Gastroesophageal sphincter (tissue), 4 donors: Measurements from ENCODE around the gene CEP112. TPM values are rescaled to one million over a fixed set of nuclear protein-coding genes. Genes with fewer than 3 reads are reported as not detected.
A peak's percentile ranks its signal among the peaks of the same experiment; 100 is the strongest.
"Not testable (repeated sequence)": the region's sequence is repeated elsewhere in the genome, so short reads cannot be mapped to it uniquely, and the experiment has no call there.

Experiments used
- ATAC-seq: fragments of 150-250 bp; one replicate; pipeline ENCODE4 v1.9.1; 2016; ENCODE audit warnings: mild to moderate bottlenecking, moderate library complexity
- H3K27ac ChIP-seq, 4 donors: fragments of 200-600 bp; sonication (generic) in 3 of 4; 1 replicate in 3 of 4; 2 replicates in 1 of 4; pipeline ENCODE4 v1.5.1; 2016 to 2019
- H3K27me3 ChIP-seq: fragments of 200-600 bp; sonication (generic); one replicate; pipeline ENCODE4 v1.5.1; 2019
- H3K36me3 ChIP-seq, 2 donors: fragments of 200-600 bp; sonication (generic); one replicate each; pipeline ENCODE4 v1.5.1; 2019; ENCODE audit warnings: control low read depth in 1 of 2
- H3K4me1 ChIP-seq, 3 donors: fragments of 200-600 bp; sonication (generic); 1 replicate in 2 of 3; 2 replicates in 1 of 3; pipeline ENCODE4 v1.5.1; 2016 to 2019; ENCODE audit warnings: control low read depth in 2 of 3
- H3K4me3 ChIP-seq, 2 donors: fragments of 200-600 bp; sonication (generic); one replicate each; pipeline ENCODE4 v1.5.1; 2019; ENCODE audit warnings: mild to moderate bottlenecking in 1 of 2, moderate library complexity in 1 of 2
- H3K9me3 ChIP-seq, 3 donors: fragments of 200-600 bp; sonication (generic); one replicate each; pipeline ENCODE4 v1.5.1; 2017 to 2019; ENCODE audit warnings: control low read depth in 2 of 3
- EP300 ChIP-seq: sonication (generic); formaldehyde crosslinking; IDR thresholded peaks from one replicate; pipeline ENCODE4 v1.6.1; 2017; ENCODE audit warnings: antibody characterized with exemption, mild to moderate bottlenecking
- POLR2A ChIP-seq, 2 donors: fragments of 450-650 bp; IDR thresholded peaks; one replicate each; pipeline ENCODE4 v1.6.1; 2017; ENCODE audit warnings: antibody characterized with exemption in 2 of 2, mild to moderate bottlenecking in 2 of 2, moderate library complexity in 1 of 2
- POLR2AphosphoS5 ChIP-seq: sonication (generic); formaldehyde crosslinking; IDR thresholded peaks from one replicate; pipeline ENCODE4 v1.6.1; 2017; ENCODE audit warnings: antibody characterized with exemption
- WGBS, 2 donors: methylation state at CpG; one replicate each; pipeline ENCODE4 v1.1.5; 2018; ENCODE audit warnings: low coverage in 1 of 2; 5-methylcytosine and 5-hydroxymethylcytosine counted together
- total RNA-seq, 4 donors: library from RNA; depleted of rRNA; stranded (reverse); fragments of >200 nt; gene quantifications; one replicate each; pipeline ENCODE4 v1.1.0, GENCODE V29; 2016
- TF ChIP-seq, protein P1 (sequence below), 4 experiments: fragments of 200-600 bp in 2 of 4; fragments of 450-650 bp in 2 of 4; sonication (generic) in 1 of 4; IDR thresholded peaks; one replicate each; pipeline ENCODE4 v1.5.1; 2017 to 2019; ENCODE audit warnings: antibody characterized with exemption in 4 of 4, mild to moderate bottlenecking in 2 of 4, moderate library complexity in 2 of 4

The CEP112 gene
- total RNA-seq, 4 donors from 2014 or later, result 21.9 to 38.2 (median 27.0) TPM

DNA sequence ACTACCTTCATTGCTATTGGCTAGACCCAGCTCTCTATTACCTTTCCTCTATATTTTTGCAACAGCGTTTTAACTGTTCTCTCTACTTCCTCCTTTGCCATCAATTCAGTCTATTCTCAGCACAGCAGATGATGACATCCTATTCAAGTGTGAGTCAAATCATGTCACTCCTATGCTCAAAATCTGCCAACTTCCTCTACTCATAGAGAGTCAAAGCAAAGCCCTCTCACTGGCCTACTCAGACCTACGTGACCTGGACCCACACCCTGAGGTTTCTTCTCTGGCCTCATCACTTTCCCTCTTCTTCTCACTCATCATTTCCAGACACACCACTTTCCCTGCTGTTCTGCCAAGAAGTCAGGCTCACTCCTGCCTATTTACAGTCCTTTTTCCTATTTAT, 341.4 kb downstream of the CEP112 start:
- ATAC-seq, result peak; percentile 51
- Histone ChIP-seq H3K27ac (no peak overlapping the region), H3K4me1 (no peaks in the 10 kb centered on the region), H3K36me3 (no peaks in the 10 kb centered on the region), H3K4me3 (no peak overlapping the region), H3K27me3 (no peaks in the 10 kb centered on the region), H3K9me3 (no peaks in the 10 kb centered on the region)
- 58 to 75% methylated on average over 2 of the region's 2 CpGs for WGBS, 2 donors
- TF ChIP-seq EP300, result no peak
- no peak for TF ChIP-seq POLR2AphosphoS5
- TF ChIP-seq POLR2A (IDR thresholded peaks at IDR 0.05), result no peak

DNA sequence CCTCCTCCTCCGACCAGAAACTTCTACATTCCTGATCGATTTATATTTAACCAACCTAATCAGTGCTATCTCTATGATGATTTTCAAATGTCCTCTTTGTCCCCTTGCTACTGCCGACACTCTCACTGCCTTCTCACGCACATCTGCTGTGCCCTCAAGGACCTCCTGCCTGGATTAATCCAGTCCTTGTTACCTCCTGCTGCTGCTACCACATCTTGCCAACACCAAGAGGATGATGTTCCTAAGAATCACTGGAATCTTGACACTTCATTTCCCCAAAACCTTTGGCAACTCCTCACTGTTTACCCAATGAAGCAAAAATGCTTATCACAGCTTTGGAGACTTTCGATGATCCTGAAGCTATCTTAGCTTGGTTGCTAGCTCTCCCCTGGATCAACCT, 343.2 kb downstream of the CEP112 start:
- TF ChIP-seq, protein P1, sequence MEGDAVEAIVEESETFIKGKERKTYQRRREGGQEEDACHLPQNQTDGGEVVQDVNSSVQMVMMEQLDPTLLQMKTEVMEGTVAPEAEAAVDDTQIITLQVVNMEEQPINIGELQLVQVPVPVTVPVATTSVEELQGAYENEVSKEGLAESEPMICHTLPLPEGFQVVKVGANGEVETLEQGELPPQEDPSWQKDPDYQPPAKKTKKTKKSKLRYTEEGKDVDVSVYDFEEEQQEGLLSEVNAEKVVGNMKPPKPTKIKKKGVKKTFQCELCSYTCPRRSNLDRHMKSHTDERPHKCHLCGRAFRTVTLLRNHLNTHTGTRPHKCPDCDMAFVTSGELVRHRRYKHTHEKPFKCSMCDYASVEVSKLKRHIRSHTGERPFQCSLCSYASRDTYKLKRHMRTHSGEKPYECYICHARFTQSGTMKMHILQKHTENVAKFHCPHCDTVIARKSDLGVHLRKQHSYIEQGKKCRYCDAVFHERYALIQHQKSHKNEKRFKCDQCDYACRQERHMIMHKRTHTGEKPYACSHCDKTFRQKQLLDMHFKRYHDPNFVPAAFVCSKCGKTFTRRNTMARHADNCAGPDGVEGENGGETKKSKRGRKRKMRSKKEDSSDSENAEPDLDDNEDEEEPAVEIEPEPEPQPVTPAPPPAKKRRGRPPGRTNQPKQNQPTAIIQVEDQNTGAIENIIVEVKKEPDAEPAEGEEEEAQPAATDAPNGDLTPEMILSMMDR (IDR thresholded peaks at IDR 0.05), result no peak
- TF ChIP-seq POLR2AphosphoS5, result no peak
- no peak for TF ChIP-seq EP300
- no peak for TF ChIP-seq POLR2A (IDR thresholded peaks at IDR 0.05)
- Histone ChIP-seq H3K36me3 (no peaks in the 10 kb centered on the region), H3K27me3 (no peaks in the 10 kb centered on the region), H3K27ac (no peak overlapping the region), H3K9me3 (no peaks in the 10 kb centered on the region), H3K4me3 (no peak overlapping the region), H3K4me1 (no peaks in the 10 kb centered on the region)
- 86 to 87% methylated on average over 5 of the region's 5 CpGs for WGBS, 2 donors
- no peak for ATAC-seq

DNA sequence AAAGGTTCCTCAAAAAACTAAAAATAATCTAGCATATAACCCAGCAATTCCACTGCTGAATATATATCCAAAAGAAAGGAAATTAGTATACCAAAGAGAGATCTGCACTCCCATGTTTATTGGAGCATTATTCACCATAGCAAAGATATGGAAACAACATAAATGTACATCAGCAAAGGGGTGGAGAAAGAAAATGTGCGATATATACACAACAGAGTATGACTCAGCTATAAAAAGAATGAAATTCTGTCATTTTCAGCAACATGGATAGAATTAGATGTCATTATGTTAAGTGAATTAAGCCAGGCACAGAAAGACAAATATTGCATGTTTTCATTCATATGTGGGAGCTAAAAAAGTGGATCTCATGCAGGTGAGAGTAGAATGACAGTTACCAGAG, 350.8 kb downstream of the CEP112 start:
- H3K27ac ChIP-seq, result no peak overlapping the region
- H3K9me3 ChIP-seq, result peaks cover 0 to 12% (median 0%) of the 10 kb centered on the region in 3 donors
- H3K4me3 ChIP-seq, result no peak overlapping the region
- H3K36me3 ChIP-seq, result peaks cover 0 to 6% of the 10 kb centered on the region in 2 donors
- TF ChIP-seq POLR2AphosphoS5 (no peak), EP300 (no peak), POLR2A (IDR thresholded peaks at IDR 0.05) (no peak)
- TF ChIP-seq, protein P1 (IDR thresholded peaks at IDR 0.05), result no peak
- H3K4me1 ChIP-seq, result no peaks in the 10 kb centered on the region
- 88 to 90% methylated on average over 1 of the region's 1 CpG for WGBS, 2 donors
- no peaks in the 10 kb centered on the region for H3K27me3 ChIP-seq
- ATAC-seq, result no peak

DNA sequence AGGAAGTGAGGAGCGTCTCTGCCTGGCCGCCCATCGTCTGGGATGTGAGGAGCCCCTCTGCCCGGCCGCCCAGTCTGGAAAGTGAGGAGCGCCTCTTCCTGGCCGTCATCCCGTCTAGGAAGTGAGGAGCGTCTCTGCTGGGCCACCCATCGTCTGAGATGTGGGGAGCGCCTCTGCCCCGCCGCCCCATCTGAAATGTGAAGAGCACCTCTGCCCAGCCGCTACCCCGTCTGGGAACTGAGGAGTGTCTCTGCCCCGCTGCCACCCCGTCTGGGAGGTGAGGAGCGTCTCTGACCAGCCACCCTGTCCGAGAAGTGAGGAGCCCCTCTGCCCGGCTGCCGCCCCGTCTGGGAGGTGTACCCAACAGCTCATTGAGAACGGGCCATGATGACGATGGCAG, 354.7 kb downstream of the CEP112 start:
- H3K36me3 ChIP-seq, H3K4me1 ChIP-seq, H3K27me3 ChIP-seq, H3K4me3 ChIP-seq, ATAC-seq, H3K27ac ChIP-seq: not testable (repeated sequence)
- no CpG with 5 or more reads among the region's 24 CpGs for WGBS, 2 donors
- peaks cover 0 to 30% (median 0%) of the 10 kb centered on the region in 3 donors for H3K9me3 ChIP-seq

DNA sequence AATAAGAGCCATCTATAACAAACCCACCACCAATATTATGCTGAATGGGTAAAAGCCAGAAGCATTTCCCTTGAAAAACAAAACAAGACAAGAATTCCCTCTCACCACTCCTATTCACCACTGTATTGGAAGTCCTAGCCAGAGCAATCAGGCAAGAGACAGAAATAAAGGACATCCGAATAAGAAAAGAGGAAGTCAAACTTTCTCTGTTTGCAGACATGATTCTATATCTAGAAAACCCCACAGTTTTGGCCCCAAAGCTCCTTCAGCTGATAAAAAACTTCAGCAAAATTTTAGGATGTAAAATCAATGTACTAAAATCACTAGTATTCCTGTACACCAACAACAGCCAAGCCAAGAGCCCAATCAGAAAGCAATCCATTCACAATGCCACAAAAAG, 358.7 kb downstream of the CEP112 start:
- Histone ChIP-seq H3K27me3 (no peaks in the 10 kb centered on the region), H3K36me3 (peaks cover 0 to 6% of the 10 kb centered on the region in 2 donors), H3K27ac (no peak overlapping the region), H3K9me3 (peaks cover 0 to 25% (median 0%) of the 10 kb centered on the region in 3 donors), H3K4me3 (no peak overlapping the region), H3K4me1 (no peaks in the 10 kb centered on the region)
- 75 to 92% methylated on average over 1 of the region's 1 CpG for WGBS, 2 donors
- no peak for ATAC-seq
- TF ChIP-seq EP300 (no peak), POLR2A (IDR thresholded peaks at IDR 0.05) (no peak), POLR2AphosphoS5 (no peak)
- TF ChIP-seq, protein P1 (IDR thresholded peaks at IDR 0.05), result no peak

DNA sequence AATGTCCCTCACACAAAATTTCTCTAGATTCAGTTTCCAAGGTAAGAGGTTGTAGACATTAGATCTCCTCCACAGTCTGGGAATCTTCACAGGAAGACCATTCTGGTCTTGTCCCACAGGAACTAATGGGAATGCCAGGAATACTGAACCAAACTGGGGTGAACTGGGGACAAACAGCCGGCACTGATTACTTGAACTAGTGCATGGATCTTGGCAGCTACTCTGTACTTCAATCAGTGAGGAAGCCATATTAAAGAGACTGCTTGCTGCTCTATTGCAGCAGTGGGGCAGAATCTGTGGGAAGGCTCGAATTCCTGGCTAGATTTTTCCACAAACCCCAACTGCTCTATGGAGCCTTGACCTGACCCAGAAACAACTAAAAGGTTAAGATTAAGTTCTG, 361.6 kb downstream of the CEP112 start:
- WGBS, 2 donors, result 100% methylated on average over 1 of the region's 2 CpGs; no CpG with 5 or more reads in 1 of the 2 donors
- H3K36me3 ChIP-seq, result no peaks in the 10 kb centered on the region
- H3K27ac ChIP-seq, result no peak overlapping the region
- TF ChIP-seq, protein P1 (IDR thresholded peaks at IDR 0.05), result no peak
- TF ChIP-seq POLR2A (IDR thresholded peaks at IDR 0.05), result no peak
- TF ChIP-seq POLR2AphosphoS5, result no peak
- TF ChIP-seq EP300, result no peak
- no peak overlapping the region for H3K4me3 ChIP-seq
- H3K27me3 ChIP-seq, result no peaks in the 10 kb centered on the region
- peaks cover 0 to 19% (median 0%) of the 10 kb centered on the region in 3 donors for H3K9me3 ChIP-seq
- no peaks in the 10 kb centered on the region for H3K4me1 ChIP-seq
- ATAC-seq, result no peak

DNA sequence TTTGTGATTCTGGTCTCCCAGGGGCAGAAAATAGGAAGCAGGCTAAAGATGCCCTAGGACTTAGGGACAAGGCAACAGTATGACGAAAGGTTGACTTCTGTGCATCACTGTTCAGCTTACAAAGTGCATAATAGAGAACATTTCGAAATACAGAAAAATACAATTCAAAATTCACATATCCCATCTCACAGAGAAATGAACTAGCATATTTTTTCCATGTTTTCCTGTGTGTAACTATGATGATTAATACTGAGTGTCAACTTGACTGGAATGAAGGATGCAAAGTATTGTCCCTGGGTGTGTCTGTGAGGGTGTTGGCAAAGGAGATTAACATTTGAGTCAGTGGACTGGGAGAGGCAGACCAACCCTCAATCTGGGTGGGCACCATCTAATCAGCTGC, 365.4 kb downstream of the CEP112 start:
- not testable (repeated sequence) for H3K27me3 ChIP-seq, H3K4me1 ChIP-seq, H3K4me3 ChIP-seq, H3K36me3 ChIP-seq, ATAC-seq, H3K9me3 ChIP-seq, H3K27ac ChIP-seq
- 89 to 91% methylated on average over 2 of the region's 2 CpGs for WGBS, 2 donors
